Measurements from ENCODE around the gene CASK. TPM values are rescaled to one million over a fixed set of nuclear protein-coding genes. Genes with fewer than 3 reads are reported as not detected.

Gene CASK
- total RNA-seq, 4 donors from 2014 or later: 33.1 to 41.6 (median 36.4) TPM

DNA sequence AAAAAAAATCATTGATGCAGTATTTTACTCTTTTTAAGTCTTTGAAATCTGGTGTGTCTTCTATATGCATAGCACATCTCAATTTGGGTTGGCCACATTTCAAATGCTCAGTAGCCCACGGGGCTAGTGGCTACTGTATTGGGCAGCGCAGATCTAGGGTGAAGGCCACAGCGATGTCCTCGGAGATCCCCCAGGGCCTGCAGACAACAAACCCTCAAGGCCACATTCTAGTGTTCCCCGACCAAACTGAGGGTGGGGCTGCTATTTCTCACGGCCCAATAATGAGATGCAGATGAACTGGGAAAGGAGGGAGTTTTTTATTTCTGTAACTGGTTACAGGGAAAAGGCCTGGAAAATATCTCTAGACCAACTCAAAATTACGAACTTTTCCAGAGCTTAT, 452.6 kb downstream of the CASK start:
- no peak for DNase-seq
- H3K36me3 ChIP-seq: no peaks in the 10 kb centered on the region
- no peaks in the 10 kb centered on the region for H3K27me3 ChIP-seq
- TF ChIP-seq, protein P1, sequence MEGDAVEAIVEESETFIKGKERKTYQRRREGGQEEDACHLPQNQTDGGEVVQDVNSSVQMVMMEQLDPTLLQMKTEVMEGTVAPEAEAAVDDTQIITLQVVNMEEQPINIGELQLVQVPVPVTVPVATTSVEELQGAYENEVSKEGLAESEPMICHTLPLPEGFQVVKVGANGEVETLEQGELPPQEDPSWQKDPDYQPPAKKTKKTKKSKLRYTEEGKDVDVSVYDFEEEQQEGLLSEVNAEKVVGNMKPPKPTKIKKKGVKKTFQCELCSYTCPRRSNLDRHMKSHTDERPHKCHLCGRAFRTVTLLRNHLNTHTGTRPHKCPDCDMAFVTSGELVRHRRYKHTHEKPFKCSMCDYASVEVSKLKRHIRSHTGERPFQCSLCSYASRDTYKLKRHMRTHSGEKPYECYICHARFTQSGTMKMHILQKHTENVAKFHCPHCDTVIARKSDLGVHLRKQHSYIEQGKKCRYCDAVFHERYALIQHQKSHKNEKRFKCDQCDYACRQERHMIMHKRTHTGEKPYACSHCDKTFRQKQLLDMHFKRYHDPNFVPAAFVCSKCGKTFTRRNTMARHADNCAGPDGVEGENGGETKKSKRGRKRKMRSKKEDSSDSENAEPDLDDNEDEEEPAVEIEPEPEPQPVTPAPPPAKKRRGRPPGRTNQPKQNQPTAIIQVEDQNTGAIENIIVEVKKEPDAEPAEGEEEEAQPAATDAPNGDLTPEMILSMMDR (IDR thresholded peaks at IDR 0.05): no peak
- TF ChIP-seq POLR2A (IDR thresholded peaks at IDR 0.05): no peak
- 92 to 94% methylated on average over 5 to 7 of the region's 7 CpGs for whole genome bisulfite sequencing, 2 donors
- H3K4me3 ChIP-seq (replicated peaks in 1 of 3): no peak overlapping the region
- H3K4me1 ChIP-seq: peaks cover 0 to 11% of the 10 kb centered on the region in 2 donors
- H3K27ac ChIP-seq: no peak overlapping the region
- intact Hi-C loops (cut with DNase I): no loop called here
- no peaks in the 10 kb centered on the region for H3K9me3 ChIP-seq

DNA sequence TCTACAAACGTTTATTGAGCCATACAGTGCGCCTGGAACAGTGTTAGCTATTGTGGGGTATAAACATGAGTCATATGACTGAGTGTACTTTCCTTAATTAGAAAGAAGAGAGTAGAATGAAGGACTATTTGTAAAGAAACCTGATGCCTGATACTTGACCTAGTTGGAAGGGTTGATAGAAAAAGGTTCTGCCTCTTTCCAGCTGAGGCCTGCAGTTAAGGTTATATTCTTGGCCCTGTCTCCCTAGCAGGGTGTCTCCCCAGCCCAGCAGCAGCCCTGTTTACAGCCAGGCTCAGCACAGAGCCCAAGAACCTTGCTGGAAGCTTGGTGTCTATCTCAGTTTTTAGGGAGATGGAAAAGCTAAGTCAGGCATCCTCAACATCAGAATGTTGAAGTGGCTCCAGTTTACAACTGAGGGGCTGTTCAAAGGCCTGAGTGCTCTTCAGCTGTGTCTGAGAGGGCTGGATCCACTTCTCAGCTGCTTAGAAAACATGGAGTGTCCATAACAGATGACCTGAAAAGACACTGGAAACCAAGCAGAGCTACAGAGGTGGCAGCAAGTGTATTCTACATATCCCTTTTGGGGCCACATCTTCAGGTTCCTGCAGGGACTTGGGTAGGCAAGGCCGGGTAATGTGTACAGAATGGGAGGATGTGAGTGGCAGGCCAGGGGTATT, 454.6 kb downstream of the CASK start:
- intact Hi-C loops (cut with DNase I): no loop called here
- DNase-seq: peak; percentile 62 to 65
- peaks cover 0 to 11% of the 10 kb centered on the region in 2 donors for H3K4me1 ChIP-seq
- no peaks in the 10 kb centered on the region for H3K27me3 ChIP-seq
- TF ChIP-seq POLR2A (IDR thresholded peaks at IDR 0.05): no peak
- TF ChIP-seq, protein P1 (IDR thresholded peaks at IDR 0.05): no peak
- H3K9me3 ChIP-seq: no peaks in the 10 kb centered on the region
- H3K36me3 ChIP-seq: no peaks in the 10 kb centered on the region
- peak overlapping the region; percentile 68 to 73 (median 70) for H3K27ac ChIP-seq
- H3K4me3 ChIP-seq (replicated peaks in 1 of 3): no peak overlapping the region
- WGBS, 2 donors: 37 to 38% methylated on average over 3 of the region's 3 CpGs

Small RNA genes within 50 kb of the gene (small RNA-seq; reads per million reads assigned to genes)
- gene AL353691.2: not detected
- gene RN7SL144P: not detected
- gene RNU6-1321P: not detected
- gene RNU6-202P: not detected

Other genes with a start within 250 kb of the CASK start
- gene GPR34, start 234.6 kb downstream of the CASK start, total RNA-seq: 10 to 100 TPM in 1 of 4 donors, 1 to 10 TPM in 3; 3.4 to 12.1 (median 8.5) TPM
- under 1 TPM in 2 of 4 donors, not detected in 2; 0.33 to 0.40 TPM for gene GPR82, start 199.4 kb downstream of the CASK start, total RNA-seq

All from thyroid gland (tissue), 4 donors.